ENCODE results near the gene TRPM7. TPM values are rescaled to one million over a fixed set of nuclear protein-coding genes. Genes with fewer than 3 reads are reported as not detected.
A peak's percentile ranks its signal among the peaks of the same experiment; 100 is the strongest.

Gene TRPM7
- total RNA-seq, 4 donors from 2014 or later = 8.4 to 23.2 (median 12.7) TPM

DNA sequence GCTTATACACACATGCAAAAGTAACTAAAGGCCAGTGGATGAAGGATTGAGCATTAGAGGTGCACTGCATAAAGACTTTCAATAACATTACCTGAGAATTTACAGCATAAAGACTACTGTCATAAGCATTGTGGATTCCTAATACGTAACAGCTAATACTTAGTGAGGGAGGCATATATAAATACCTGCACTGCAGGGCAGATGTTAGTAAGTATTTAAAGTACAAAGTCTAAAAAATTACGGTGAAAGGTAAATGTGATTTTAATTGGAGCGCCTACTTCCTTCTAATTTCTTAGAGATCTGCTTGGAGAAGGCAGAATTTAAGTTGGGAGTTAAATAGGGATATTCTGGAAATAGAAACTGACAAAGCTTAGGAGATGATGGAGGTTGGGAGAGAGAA is 25.4 kb upstream of the TRPM7 start:
- no peaks in the 10 kb centered on the region for H3K27me3 ChIP-seq
- no peak overlapping the region for H3K4me3 ChIP-seq
- in situ Hi-C loops (cut with MboI; ENCODE audit: low sequenced_read_pairs in 4 of 4) (no loop called here), intact Hi-C loops (cut with DNase I; ENCODE audit: low total_unique reads) (no loop called here)
- no peak for ATAC-seq
- H3K9me3 ChIP-seq = no peaks in the 10 kb centered on the region
- peak overlapping the region; percentile 29 to 72 (median 64) for H3K27ac ChIP-seq
- no peak for DNase-seq
- H3K4me1 ChIP-seq = peaks cover 8 to 11% of the 10 kb centered on the region in 2 donors
- TF ChIP-seq POLR2A (IDR thresholded peaks at IDR 0.05) = no peak
- TF ChIP-seq, protein P1, sequence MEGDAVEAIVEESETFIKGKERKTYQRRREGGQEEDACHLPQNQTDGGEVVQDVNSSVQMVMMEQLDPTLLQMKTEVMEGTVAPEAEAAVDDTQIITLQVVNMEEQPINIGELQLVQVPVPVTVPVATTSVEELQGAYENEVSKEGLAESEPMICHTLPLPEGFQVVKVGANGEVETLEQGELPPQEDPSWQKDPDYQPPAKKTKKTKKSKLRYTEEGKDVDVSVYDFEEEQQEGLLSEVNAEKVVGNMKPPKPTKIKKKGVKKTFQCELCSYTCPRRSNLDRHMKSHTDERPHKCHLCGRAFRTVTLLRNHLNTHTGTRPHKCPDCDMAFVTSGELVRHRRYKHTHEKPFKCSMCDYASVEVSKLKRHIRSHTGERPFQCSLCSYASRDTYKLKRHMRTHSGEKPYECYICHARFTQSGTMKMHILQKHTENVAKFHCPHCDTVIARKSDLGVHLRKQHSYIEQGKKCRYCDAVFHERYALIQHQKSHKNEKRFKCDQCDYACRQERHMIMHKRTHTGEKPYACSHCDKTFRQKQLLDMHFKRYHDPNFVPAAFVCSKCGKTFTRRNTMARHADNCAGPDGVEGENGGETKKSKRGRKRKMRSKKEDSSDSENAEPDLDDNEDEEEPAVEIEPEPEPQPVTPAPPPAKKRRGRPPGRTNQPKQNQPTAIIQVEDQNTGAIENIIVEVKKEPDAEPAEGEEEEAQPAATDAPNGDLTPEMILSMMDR (IDR thresholded peaks at IDR 0.05 in 4 of 5, conservative IDR thresholded peaks at IDR 0.05 in 1 of 5) = no peak
- peaks cover 0 to 50% of the 10 kb centered on the region in 2 donors for H3K36me3 ChIP-seq

DNA sequence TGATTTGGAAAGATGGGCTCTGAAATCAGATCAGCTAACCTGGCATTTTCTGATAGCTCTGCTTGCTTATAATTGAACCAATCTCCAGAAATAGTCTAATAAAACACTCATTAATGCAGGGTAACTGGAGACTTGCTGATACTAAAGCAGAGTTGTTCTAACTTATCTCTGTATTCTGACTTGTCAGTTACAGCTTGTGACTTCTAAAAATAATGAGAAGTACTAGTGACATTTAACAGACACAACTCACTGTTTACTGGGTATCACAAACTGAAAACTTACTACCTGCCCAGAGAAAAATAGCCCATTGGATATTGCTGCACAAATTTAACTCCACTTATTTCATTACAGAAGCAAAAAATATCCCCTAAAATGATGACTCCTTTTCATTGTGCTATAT is 24.0 kb upstream of the TRPM7 start:
- Histone ChIP-seq H3K4me1 (peaks cover 8 to 11% of the 10 kb centered on the region in 2 donors), H3K36me3 (peaks cover 0 to 47% of the 10 kb centered on the region in 2 donors), H3K4me3 (no peak overlapping the region), H3K27me3 (no peaks in the 10 kb centered on the region), H3K9me3 (no peaks in the 10 kb centered on the region), H3K27ac (peak overlapping the region; percentile 55 to 74 (median 72))
- peak in 1 of 2 donors; percentile 79 for ATAC-seq
- intact Hi-C loops (cut with DNase I; ENCODE audit: low total_unique reads) = no loop called here
- in situ Hi-C loops (cut with MboI; ENCODE audit: low sequenced_read_pairs in 4 of 4) = no loop called here
- TF ChIP-seq POLR2A (IDR thresholded peaks at IDR 0.05) = no peak
- TF ChIP-seq, protein P1 (IDR thresholded peaks at IDR 0.05 in 4 of 5, conservative IDR thresholded peaks at IDR 0.05 in 1 of 5) = no peak
- DNase-seq = no peak

DNA sequence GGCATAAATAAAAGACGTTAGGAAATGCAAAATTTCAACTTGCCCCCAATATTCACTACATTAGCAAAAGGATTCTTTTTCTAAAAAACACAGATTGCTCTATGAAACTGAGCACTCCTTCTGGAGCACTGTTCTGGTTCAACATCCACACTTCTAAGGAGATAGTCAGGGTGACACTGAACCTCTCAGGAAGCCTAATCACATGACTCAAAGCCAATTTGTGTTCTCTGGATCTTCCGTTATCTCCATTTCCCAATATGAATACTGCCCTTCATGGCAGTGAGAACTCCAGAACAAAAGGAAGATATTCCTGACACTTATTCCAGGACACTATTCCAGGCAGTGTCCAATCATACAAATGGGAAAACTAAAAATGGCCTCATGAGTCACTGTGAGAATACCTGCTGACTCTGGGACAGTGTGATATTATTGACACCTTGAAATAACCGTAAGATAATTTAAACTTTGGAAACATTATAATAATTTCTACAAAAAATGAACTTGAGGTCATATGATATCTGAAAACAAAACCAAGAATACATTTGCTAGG is 21.4 kb upstream of the TRPM7 start:
- DNase-seq = no peak
- H3K9me3 ChIP-seq = no peaks in the 10 kb centered on the region
- peak overlapping the region; percentile 55 to 74 (median 72) for H3K27ac ChIP-seq
- no peaks in the 10 kb centered on the region for H3K27me3 ChIP-seq
- H3K36me3 ChIP-seq = peaks cover 3 to 41% of the 10 kb centered on the region in 2 donors
- H3K4me3 ChIP-seq = no peak overlapping the region
- intact Hi-C loops (cut with DNase I; ENCODE audit: low total_unique reads) (loop anchor here (1.0 to 5.0 kb wide), 2 partner anchors 21 to 59 kb away; partner anchors contain the start of gene SPPL2A), in situ Hi-C loops (cut with MboI; ENCODE audit: low sequenced_read_pairs in 4 of 4) (no loop called here)
- ATAC-seq = peak; percentile 79 to 87
- H3K4me1 ChIP-seq = peaks cover 8 to 11% of the 10 kb centered on the region in 2 donors
- TF ChIP-seq, protein P1 (IDR thresholded peaks at IDR 0.05 in 4 of 5, conservative IDR thresholded peaks at IDR 0.05 in 1 of 5) = no peak
- no peak for TF ChIP-seq POLR2A (IDR thresholded peaks at IDR 0.05)

DNA sequence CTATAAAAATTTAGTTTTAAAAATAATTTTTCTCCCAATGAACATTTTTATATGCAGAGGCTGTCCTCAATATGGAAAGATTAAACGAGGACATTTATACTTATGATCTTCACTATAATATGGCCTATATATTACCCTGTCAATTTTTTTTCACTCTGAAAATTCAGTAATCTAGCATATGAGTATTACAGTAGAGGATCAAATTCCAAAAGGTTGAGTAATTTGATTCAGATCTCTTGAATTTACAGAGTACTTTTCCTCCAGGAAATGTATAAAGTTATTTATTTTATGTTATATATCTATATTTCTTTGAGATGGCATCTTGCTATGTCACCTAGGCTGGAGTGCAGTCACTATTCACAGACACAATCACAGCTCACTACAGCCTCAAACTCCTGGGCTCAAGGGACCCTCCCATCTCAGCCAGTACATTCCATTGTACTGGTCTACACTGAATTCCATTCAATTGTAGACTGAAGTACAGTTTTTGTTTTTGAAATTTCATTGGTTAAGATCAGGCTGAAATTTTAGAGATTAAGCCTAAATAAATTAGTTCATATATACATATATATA is 16.3 kb upstream of the TRPM7 start:
- no peak for ATAC-seq
- Histone ChIP-seq H3K4me3 (no peak overlapping the region), H3K27ac (no peak overlapping the region), H3K9me3 (no peaks in the 10 kb centered on the region), H3K36me3 (peaks cover 3 to 62% of the 10 kb centered on the region in 2 donors), H3K4me1 (peaks cover 0 to 3% of the 10 kb centered on the region in 2 donors), H3K27me3 (no peaks in the 10 kb centered on the region)
- no peak for DNase-seq
- intact Hi-C loops (cut with DNase I; ENCODE audit: low total_unique reads) (no loop called here), in situ Hi-C loops (cut with MboI; ENCODE audit: low sequenced_read_pairs in 4 of 4) (no loop called here)
- TF ChIP-seq, protein P1 (IDR thresholded peaks at IDR 0.05 in 4 of 5, conservative IDR thresholded peaks at IDR 0.05 in 1 of 5) = no peak
- TF ChIP-seq POLR2A (IDR thresholded peaks at IDR 0.05) = no peak

All from gastrocnemius medialis (tissue), 4 donors.